ENCODE measurements around the gene RALGPS1.

DNA sequence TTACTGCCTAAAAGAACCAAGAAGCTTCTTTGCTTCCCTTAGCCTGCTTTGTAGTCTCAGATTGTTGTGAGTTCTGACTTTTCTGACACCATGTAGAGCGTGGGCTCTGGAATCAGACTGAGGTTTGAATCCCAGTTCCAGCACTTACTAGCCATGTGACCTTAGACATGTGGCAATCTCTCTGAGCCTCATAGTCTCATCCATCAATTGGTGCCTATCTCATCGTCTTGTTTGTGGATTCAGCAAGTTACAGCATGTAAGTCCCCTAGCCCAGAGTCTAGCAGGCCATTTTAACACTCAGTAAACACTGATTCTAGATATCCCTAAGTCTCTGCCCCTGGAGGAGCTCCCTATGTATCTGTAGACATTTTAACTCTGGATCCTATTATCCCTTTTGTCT, 113.1 kb downstream of the RALGPS1 start:
- TF ChIP-seq, protein P1, sequence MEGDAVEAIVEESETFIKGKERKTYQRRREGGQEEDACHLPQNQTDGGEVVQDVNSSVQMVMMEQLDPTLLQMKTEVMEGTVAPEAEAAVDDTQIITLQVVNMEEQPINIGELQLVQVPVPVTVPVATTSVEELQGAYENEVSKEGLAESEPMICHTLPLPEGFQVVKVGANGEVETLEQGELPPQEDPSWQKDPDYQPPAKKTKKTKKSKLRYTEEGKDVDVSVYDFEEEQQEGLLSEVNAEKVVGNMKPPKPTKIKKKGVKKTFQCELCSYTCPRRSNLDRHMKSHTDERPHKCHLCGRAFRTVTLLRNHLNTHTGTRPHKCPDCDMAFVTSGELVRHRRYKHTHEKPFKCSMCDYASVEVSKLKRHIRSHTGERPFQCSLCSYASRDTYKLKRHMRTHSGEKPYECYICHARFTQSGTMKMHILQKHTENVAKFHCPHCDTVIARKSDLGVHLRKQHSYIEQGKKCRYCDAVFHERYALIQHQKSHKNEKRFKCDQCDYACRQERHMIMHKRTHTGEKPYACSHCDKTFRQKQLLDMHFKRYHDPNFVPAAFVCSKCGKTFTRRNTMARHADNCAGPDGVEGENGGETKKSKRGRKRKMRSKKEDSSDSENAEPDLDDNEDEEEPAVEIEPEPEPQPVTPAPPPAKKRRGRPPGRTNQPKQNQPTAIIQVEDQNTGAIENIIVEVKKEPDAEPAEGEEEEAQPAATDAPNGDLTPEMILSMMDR (IDR thresholded peaks at IDR 0.05), result no peak
- TF ChIP-seq EZH2phosphoT487 (IDR thresholded peaks at IDR 0.05; ENCODE audit: borderline replicate concordance, low read depth), result no peak
- TF ChIP-seq, protein P2, sequence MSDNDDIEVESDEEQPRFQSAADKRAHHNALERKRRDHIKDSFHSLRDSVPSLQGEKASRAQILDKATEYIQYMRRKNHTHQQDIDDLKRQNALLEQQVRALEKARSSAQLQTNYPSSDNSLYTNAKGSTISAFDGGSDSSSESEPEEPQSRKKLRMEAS (IDR thresholded peaks at IDR 0.05; ENCODE audit: low read depth), result no peak
- TF ChIP-seq TAF1 (IDR thresholded peaks at IDR 0.05; ENCODE audit: borderline replicate concordance, low read depth, low read length), result no peak
- TF ChIP-seq YY1 (IDR thresholded peaks at IDR 0.05; ENCODE audit: low read depth), result no peak
- TF ChIP-seq, protein P3, sequence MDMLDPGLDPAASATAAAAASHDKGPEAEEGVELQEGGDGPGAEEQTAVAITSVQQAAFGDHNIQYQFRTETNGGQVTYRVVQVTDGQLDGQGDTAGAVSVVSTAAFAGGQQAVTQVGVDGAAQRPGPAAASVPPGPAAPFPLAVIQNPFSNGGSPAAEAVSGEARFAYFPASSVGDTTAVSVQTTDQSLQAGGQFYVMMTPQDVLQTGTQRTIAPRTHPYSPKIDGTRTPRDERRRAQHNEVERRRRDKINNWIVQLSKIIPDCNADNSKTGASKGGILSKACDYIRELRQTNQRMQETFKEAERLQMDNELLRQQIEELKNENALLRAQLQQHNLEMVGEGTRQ (IDR thresholded peaks at IDR 0.05; ENCODE audit: borderline replicate concordance, low read depth, low read length), result no peak
- no peak for TF ChIP-seq CHD2 (IDR thresholded peaks at IDR 0.05; ENCODE audit: low read length, partially characterized antibody)
